Endothelial cell of umbilical vein (primary cell): ENCODE results near the gene RPLP2. TPM values are rescaled to one million over a fixed set of nuclear protein-coding genes. Genes with fewer than 3 reads are reported as not detected.

Experiments used
- BruUV-seq: library from RNA; stranded (reverse); fragments of 400-500 nt; replicated peaks from 2 replicates; lab custom pipeline; 2021; lab: Mats Ljungman, UMichigan
- CTCF ChIA-PET: fragments of 300-600, 350-600 bp; sonication (Branson Sonifier 250); formaldehyde crosslinking; loops from one replicate; lab custom pipeline; 2021; ENCODE audit warnings: antibody characterized with exemption, inconsistent platforms; lab: Charles Lee
- POLR2A ChIA-PET: fragments of 300-600, 350-600 bp; sonication (Branson Sonifier 250); formaldehyde crosslinking; loops from one replicate; lab custom pipeline; 2021; ENCODE audit warnings: antibody characterized with exemption, inconsistent platforms; lab: Charles Lee
- DNase-seq: peaks from one replicate; pipeline ENCODE4 v3.0.0-alpha.2; 2011; ENCODE audit warnings: low read depth, low spot score
- FAIRE-seq: peaks from 2 replicates; lab custom pipeline; 2011; peaks lifted over from hg19 to GRCh38; lab: Jason Lieb, UNC
- H2AFZ ChIP-seq: 2 replicates; pipeline ENCODE4 v1.6.0; 2012; ENCODE audit warnings: low read depth, low read length, control low read depth, inconsistent platforms
- H3K27ac ChIP-seq: 2 replicates; pipeline ENCODE4 v1.5.1; 2011; ENCODE audit warnings: low read depth, mild to moderate bottlenecking, control low read depth, low read length, moderate library complexity; ENCODE audit not compliant: insufficient read depth
- H3K27me3 ChIP-seq, 2 experiments: 2 replicates each; pipeline versions ENCODE4 v1.6.0 to v1.6.1; 2011; ENCODE audit warnings: low read length in 2 of 2, mixed read lengths in 1 of 2; ENCODE audit not compliant: control insufficient read depth in 2 of 2, insufficient read depth in 2 of 2
- H3K36me3 ChIP-seq, 2 experiments: 2 replicates in 1 of 2; 3 replicates in 1 of 2; pipeline ENCODE4 v1.5.1; 2011; ENCODE audit warnings: low read length in 2 of 2, mild to moderate bottlenecking in 1 of 2, moderate library complexity in 1 of 2; ENCODE audit not compliant: control insufficient read depth in 2 of 2, insufficient read depth in 2 of 2; ENCODE audit errors: extremely low read depth in 1 of 2
- H3K4me1 ChIP-seq: 3 replicates; pipeline ENCODE4 v1.5.1; 2011; ENCODE audit warnings: mild to moderate bottlenecking, low read length; ENCODE audit not compliant: control insufficient read depth, insufficient read depth; ENCODE audit errors: extremely low read depth
- H3K4me2 ChIP-seq: 2 replicates; pipeline ENCODE4 v1.6.1; 2011; ENCODE audit warnings: low read length, control low read depth, mixed read lengths; ENCODE audit not compliant: insufficient read depth
- H3K4me3 ChIP-seq, 3 experiments: fragments of 200-600 bp in 1 of 3; sonication (generic), shearing (Covaris generic) in 1 of 3; replicated peaks in 1 of 3; 2 replicates each; pipeline ENCODE4 v1.5.1; 2011 to 2016; ENCODE audit warnings: control low read depth in 3 of 3, low read length in 3 of 3, mild to moderate bottlenecking in 2 of 3, inconsistent platforms in 1 of 3, low read depth in 1 of 3, moderate library complexity in 1 of 3; ENCODE audit not compliant: insufficient read depth in 1 of 3
- H3K79me2 ChIP-seq: 2 replicates; pipeline ENCODE4 v1.6.0; 2012; ENCODE audit warnings: low read length, inconsistent platforms; ENCODE audit not compliant: control insufficient read depth, insufficient read depth
- H3K9ac ChIP-seq: replicated peaks from 2 replicates; pipeline ENCODE3; 2011; ENCODE audit warnings: low read length, control low read depth; ENCODE audit not compliant: insufficient read depth; ENCODE audit errors: extremely low read depth
- H3K9me1 ChIP-seq: replicated peaks from 3 replicates; pipeline ENCODE4 v1.6.0; 2011; ENCODE audit warnings: mild to moderate bottlenecking, low read length; ENCODE audit not compliant: control insufficient read depth, insufficient read depth; ENCODE audit errors: extremely low read depth
- H3K9me3 ChIP-seq: replicated peaks from 2 replicates; pipeline ENCODE4 v1.5.1; 2012; ENCODE audit warnings: low read length, inconsistent platforms; ENCODE audit not compliant: control insufficient read depth, insufficient read depth
- H4K20me1 ChIP-seq: replicated peaks from 2 replicates; pipeline ENCODE3; 2011; ENCODE audit warnings: mild to moderate bottlenecking, low read length; ENCODE audit not compliant: control insufficient read depth, insufficient read depth; ENCODE audit errors: extremely low read depth
- CTCF ChIP-seq, 2 donors: IDR thresholded peaks; 1 replicate in 1 of 2; 2 replicates in 1 of 2; pipeline ENCODE4 v1.5.1; 2011; ENCODE audit warnings: low read length in 2 of 2, mild to moderate bottlenecking in 2 of 2, moderate library complexity in 2 of 2, control low read depth in 1 of 2, inconsistent platforms in 1 of 2, low read depth in 1 of 2; ENCODE audit not compliant: insufficient read depth in 1 of 2; ENCODE audit errors: extremely low read depth in 1 of 2
- EZH2 ChIP-seq: IDR thresholded peaks from 2 replicates; pipeline ENCODE4 v1.6.1; 2012; ENCODE audit warnings: borderline replicate concordance, low read depth, mild to moderate bottlenecking, moderate library complexity, low read length, inconsistent platforms; ENCODE audit not compliant: severe bottlenecking
- FOS ChIP-seq: IDR thresholded peaks from 2 replicates; pipeline ENCODE4 v1.6.1; 2011; ENCODE audit warnings: mild to moderate bottlenecking, low read length, moderate library complexity, borderline replicate concordance; ENCODE audit not compliant: insufficient read depth
- GATA2 ChIP-seq: IDR thresholded peaks from 2 replicates; pipeline ENCODE4 v1.7.0; 2011; ENCODE audit warnings: low read depth, mild to moderate bottlenecking, moderate library complexity, mixed read lengths, low read length; ENCODE audit not compliant: insufficient read length, insufficient read depth
- JUN ChIP-seq: IDR thresholded peaks from 2 replicates; pipeline ENCODE4 v1.6.1; 2011; ENCODE audit warnings: borderline replicate concordance, low read depth; ENCODE audit not compliant: insufficient read length, insufficient read depth
- MAX ChIP-seq: IDR thresholded peaks from 2 replicates; pipeline ENCODE4 v1.6.1; 2011; ENCODE audit not compliant: insufficient read depth, insufficient read length
- MYC ChIP-seq: IDR thresholded peaks from one replicate; pipeline ENCODE4 v1.6.1; 2011; ENCODE audit warnings: mild to moderate bottlenecking, low read depth, low read length
- POLR2A ChIP-seq: IDR thresholded peaks from 2 replicates; pipeline ENCODE4 v1.6.1; 2012; ENCODE audit warnings: low read depth, mild to moderate bottlenecking, control low read depth, low read length
- POLR2AphosphoS5 ChIP-seq: IDR thresholded peaks from 2 replicates; pipeline ENCODE4 v1.6.1; 2012; ENCODE audit warnings: low read depth, mild to moderate bottlenecking, control low read depth, low read length, moderate library complexity; ENCODE audit not compliant: insufficient read depth
- dilution Hi-C: fragments of 300-500 bp; cut with MboI; formaldehyde crosslinking; loops from one replicate; pipeline ENCODE4 v1.15.0; 2019; ENCODE audit warnings: low sequenced_read_pairs; ENCODE audit not compliant: extremely low pct_ligation_motif_present
- intact Hi-C: fragments of 100-400 bp; cut with micrococcal nuclease; formaldehyde crosslinking; loops from one replicate; pipeline ENCODE4 v1.10.0; 2022
- polyA plus RNA-seq, 4 experiments: library from polyadenylated mRNA; depleted of rRNA in 3 of 4; stranded (reverse) in 3 of 4; unstranded in 1 of 4; fragments of >200 nt; gene quantifications; 2 replicates each; pipeline versions ENCODE4 v1.2.1 to v1.2.3, GENCODE V29; 2011 to 2012; ENCODE audit warnings: missing spikeins in 1 of 4
- total RNA-seq: library from RNA; stranded (reverse); gene quantifications from 2 replicates; pipeline ENCODE4 v1.2.3, GENCODE V29; 2021

RPLP2 gene
- total and polyA plus RNA-seq, 2 donors (not counting 3 experiments of a cell fraction or from before 2014, with no cell fraction given): 1,579 to 1,739 TPM

- H3K9me1 ChIP-seq: no peaks in the 10 kb centered on the region
- peak overlapping the region; percentile 97 for H3K9ac ChIP-seq
- dilution Hi-C loops (no loop called here), intact Hi-C loops (no loop called here)
- FAIRE-seq (no peak), DNase-seq (no peak)
- peaks cover 19% of the 10 kb centered on the region for H3K4me1 ChIP-seq
- POLR2A ChIA-PET: interaction anchor here (1.2 kb wide), 1 partner anchor 22 kb away, joined by 6 read pairs; the partner anchor contains the start of gene CD151
- H3K79me2 ChIP-seq: peaks cover 41% of the 10 kb centered on the region
- no peak overlapping the region for H2AFZ ChIP-seq
- H3K4me3 ChIP-seq: peak overlapping the region in 1 of 3 experiments; percentile 80
- no TSS peak for BruUV-seq
- no peak overlapping the region for H3K27ac ChIP-seq
- TF ChIP-seq CTCF (IDR thresholded peaks at IDR 0.05; ENCODE audit: extremely low read depth in 1 of 2, insufficient read depth in 1 of 2, low read depth in 1 of 2, low read length in 2 of 2) (peak in 1 of 2 donors; percentile 14), MYC (no peak), POLR2A (peak; percentile 7)
- H3K36me3 ChIP-seq: peaks cover 5 to 25% of the 10 kb centered on the region in 2 experiments
- CTCF ChIA-PET: interaction anchor here (0.8 to 1.4 kb wide), 5 partner anchors 8 to 239 kb away, joined by 3 to 11 read pairs (median 4); partner anchors contain the start of gene PNPLA2
- peak overlapping the region; percentile 57 for H3K4me2 ChIP-seq
- H3K9me3 ChIP-seq: no peaks in the 10 kb centered on the region
- H3K27me3 ChIP-seq: no peaks in the 10 kb centered on the region
- H4K20me1 ChIP-seq: no peaks in the 10 kb centered on the region
These were observed 1.9 kb downstream of the RPLP2 start for GRCh38 chr11:811446-812245.

GRCh38 chr11:812390-812789, 2.6 kb downstream of the RPLP2 start:
- Histone ChIP-seq H2AFZ (no peak overlapping the region), H4K20me1 (no peaks in the 10 kb centered on the region), H3K79me2 (peaks cover 41% of the 10 kb centered on the region), H3K9me3 (no peaks in the 10 kb centered on the region), H3K9ac (no peak overlapping the region), H3K27me3 (no peaks in the 10 kb centered on the region), H3K4me2 (no peak overlapping the region), H3K27ac (no peak overlapping the region), H3K9me1 (no peaks in the 10 kb centered on the region), H3K4me1 (peaks cover 19% of the 10 kb centered on the region), H3K4me3 (no peak overlapping the region), H3K36me3 (peaks cover 5 to 25% of the 10 kb centered on the region in 2 experiments)
- ChIA-PET CTCF (interaction anchor here (1.0 to 1.4 kb wide), 3 partner anchors 85 to 238 kb away, joined by 3 to 11 read pairs (median 4); no protein-coding TSS in a partner anchor), POLR2A (no interaction called here)
- BruUV-seq: no TSS peak
- intact Hi-C loops: no loop called here
- TF ChIP-seq EZH2: no peak
- no peak for TF ChIP-seq GATA2
- no peak for TF ChIP-seq POLR2A
- TF ChIP-seq CTCF (IDR thresholded peaks at IDR 0.05; ENCODE audit: extremely low read depth in 1 of 2, insufficient read depth in 1 of 2, low read depth in 1 of 2, low read length in 2 of 2): no peak
- no peak for TF ChIP-seq MYC
- TF ChIP-seq MAX: no peak
- TF ChIP-seq POLR2AphosphoS5: no peak
- no peak for TF ChIP-seq FOS
- TF ChIP-seq JUN: no peak
- DNase-seq: no peak
- FAIRE-seq: no peak
- dilution Hi-C loops: no loop called here
